HG02678 (cell line): ENCODE measurements around the gene TLE3.

Source experiments
- ATAC-seq: cut with Tn5 transposase; IDR thresholded peaks from one replicate; pipeline ENCODE4 v1.9.1; 2021; ENCODE audit warnings: mild to moderate bottlenecking, moderate library complexity; ENCODE audit not compliant: unreplicated experiment

The TLE3 gene

GRCh38 chr15:70012895-70013294 lies 84.8 kb downstream of the TLE3 start:
- ATAC-seq: no peak

- no peak for ATAC-seq
Measured at GRCh38 chr15:70008697-70009290, 88.9 kb downstream of the TLE3 start.

GRCh38 chr15:70006259-70007147 lies 91.2 kb downstream of the TLE3 start:
- no peak for ATAC-seq

GRCh38 chr15:70004826-70005225 lies 92.9 kb downstream of the TLE3 start:
- ATAC-seq: no peak

GRCh38 chr15:70002897-70003296 lies 94.8 kb downstream of the TLE3 start:
- ATAC-seq: no peak

GRCh38 chr15:70001859-70002258 lies 95.9 kb downstream of the TLE3 start:
- no peak for ATAC-seq

- ATAC-seq: no peak
Measured at GRCh38 chr15:69999392-70000085, 98.2 kb downstream of the TLE3 start.

GRCh38 chr15:69998541-69999391 lies 99.0 kb downstream of the TLE3 start:
- no peak for ATAC-seq

GRCh38 chr15:69997813-69998212 lies 99.9 kb downstream of the TLE3 start:
- no peak for ATAC-seq
